CD4-positive, alpha-beta T cell treated with Interleukin-4 for 4 hours (primary cell): ENCODE results near the gene EPB41L3.
"Not testable (repeated sequence)": the region's sequence is repeated elsewhere in the genome, so short reads cannot be mapped to it uniquely, and the experiment has no call there.

Experiments used
- DNase-seq: peaks from one replicate; pipeline ENCODE4 v3.0.0-alpha.2; 2020

The EPB41L3 gene

GRCh38 chr18:5490753-5491480 lies 52.9 kb downstream of the EPB41L3 start:
- no peak for DNase-seq

DNA sequence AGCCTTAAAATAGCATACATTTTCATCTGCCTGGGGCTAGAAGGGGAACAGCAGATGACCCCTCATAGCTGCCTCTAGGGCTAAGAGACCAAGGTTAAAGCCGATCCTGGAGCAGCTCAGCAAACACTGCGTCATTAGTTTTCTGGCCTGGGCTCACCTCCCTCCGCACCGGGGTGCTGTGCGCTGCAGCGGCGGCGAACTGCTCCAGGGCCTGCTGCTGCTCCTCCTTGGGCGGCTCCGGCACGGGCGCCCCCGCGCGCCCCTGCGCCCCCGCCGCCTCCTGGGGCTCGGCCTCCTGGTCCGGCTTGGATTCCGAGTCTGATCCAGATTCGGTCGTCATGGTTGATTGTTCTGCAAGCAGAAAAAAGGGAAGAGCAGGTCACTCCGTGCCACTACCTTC lies 55.0 kb downstream of the EPB41L3 start:
- DNase-seq, result no peak

DNA sequence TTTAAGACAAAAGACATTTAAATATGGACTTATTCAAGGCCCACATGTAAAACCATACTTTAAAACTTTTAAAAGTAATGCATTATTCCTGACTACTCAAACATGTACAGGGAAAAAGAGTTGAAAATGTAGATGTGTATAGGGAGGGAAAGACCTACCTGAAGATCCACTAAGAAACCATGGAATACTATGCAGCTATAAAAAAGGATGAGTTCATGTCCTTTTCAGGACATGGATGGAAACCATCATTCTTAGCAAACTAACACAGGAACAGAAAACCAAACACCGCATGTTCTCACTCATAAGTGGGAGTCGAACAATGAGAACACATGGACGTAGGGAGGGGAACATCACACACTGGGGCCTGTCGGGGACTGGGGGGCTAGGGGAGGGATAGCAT lies 55.8 kb downstream of the EPB41L3 start:
- DNase-seq, result not testable (repeated sequence)

GRCh38 chr18:5484526-5484925 lies 59.3 kb downstream of the EPB41L3 start:
- no peak for DNase-seq

- DNase-seq, result no peak
Observed at GRCh38 chr18:5481621-5482020, 62.2 kb downstream of the EPB41L3 start.

DNA sequence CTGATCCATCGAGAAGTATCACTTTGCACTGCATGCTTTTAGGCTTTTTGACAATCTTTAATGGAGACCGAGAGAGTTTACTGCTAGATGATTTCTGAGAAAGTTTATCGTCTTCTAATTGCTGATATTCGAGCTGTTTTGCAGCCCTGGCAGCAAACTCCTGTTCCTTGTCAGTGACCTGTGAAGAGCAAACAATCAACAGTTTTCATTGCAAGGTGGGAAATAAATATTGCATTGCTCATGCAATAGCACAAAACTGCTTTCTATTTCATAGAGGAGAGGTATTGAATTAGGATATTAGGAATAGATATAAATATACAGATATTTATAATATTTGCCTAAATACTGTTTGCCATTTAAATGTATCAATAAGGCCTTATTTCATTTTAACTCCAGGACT lies 65.5 kb downstream of the EPB41L3 start:
- DNase-seq, result no peak

GRCh38 chr18:5476961-5477800 lies 66.6 kb downstream of the EPB41L3 start:
- no peak for DNase-seq

- no peak for DNase-seq
Observed at GRCh38 chr18:5475267-5475666, 68.5 kb downstream of the EPB41L3 start.

- no peak for DNase-seq
Observed at GRCh38 chr18:5469340-5469739, 74.5 kb downstream of the EPB41L3 start.

DNA sequence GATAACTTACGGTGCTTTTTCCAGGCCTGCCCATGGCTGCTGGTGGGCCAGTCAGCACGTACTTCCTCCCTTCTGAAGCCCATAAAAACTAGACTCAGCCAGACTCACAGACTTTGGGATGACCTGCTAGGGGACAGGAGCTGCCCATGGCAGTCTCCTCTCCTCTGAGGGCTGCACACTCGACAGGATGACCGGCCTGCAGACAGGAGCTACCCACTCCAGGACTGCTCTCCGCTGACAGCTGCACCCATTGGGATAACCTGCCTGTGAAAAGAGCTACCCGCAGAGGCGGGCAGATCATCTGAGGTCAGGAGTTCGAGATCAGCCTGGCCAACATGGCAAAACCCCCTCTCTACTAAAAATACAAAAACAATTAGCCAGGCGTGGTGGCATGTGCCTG lies 75.4 kb downstream of the EPB41L3 start:
- no peak for DNase-seq

GRCh38 chr18:5467671-5468070 lies 76.1 kb downstream of the EPB41L3 start:
- DNase-seq, result no peak

- peak; percentile 16 for DNase-seq
Observed at GRCh38 chr18:5466256-5466655, 77.5 kb downstream of the EPB41L3 start.

DNA sequence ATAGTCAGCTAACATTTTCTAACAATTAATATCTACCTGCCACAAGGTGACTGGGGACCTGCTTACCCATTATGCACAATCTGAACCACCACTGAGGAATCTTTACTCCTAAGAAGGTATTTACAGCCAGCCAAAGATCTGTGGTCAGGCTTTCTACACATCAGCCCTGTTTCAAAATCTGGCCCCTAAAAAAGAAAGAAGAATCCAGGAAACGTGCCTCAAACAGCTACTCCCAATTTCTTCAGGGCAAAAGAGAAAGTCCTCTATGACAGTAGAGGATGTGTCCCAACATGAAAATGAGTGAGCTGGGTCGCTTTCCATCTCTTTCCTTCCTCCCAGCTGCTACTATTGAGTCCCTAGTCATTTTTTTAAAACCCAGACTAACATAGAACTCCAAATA lies 79.5 kb downstream of the EPB41L3 start:
- no peak for DNase-seq

DNA sequence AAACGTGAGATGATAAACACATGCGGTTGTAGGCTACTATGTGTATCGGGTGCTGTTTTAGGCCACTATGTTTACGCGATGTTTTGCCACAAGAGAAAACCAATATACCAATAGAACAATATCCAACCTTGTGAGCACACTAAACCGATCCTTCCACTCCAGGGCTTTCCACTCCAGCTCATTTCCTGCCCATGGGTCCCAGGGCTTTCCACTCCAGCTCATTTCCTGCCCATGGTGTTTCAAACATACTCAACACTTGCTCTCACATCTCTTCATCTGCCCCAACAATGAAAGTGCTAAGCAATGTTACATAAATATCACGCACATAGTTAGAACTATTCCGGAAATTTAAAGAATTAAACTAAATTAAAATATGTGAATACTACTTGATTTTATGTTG lies 80.0 kb downstream of the EPB41L3 start:
- no peak for DNase-seq

- no peak for DNase-seq
Observed at GRCh38 chr18:5463390-5463789, 80.4 kb downstream of the EPB41L3 start.

DNA sequence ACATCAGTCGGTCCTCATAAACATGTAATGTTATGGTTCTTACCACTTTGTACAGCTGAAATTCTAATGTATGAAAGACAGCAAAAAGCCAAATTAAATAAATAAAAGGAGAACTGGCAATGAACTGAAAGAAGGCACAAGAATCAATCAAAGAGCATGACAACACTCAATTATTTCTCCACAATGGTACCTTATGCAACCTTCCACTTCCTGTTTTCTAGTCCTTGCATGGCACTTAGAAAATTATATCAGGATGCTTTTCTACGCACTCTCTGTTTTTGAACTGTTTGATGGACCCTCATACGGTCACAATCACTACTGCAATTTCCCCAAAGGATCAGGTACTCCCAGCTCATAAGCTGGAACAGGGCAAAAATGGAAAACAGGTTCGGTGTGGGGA lies 81.6 kb downstream of the EPB41L3 start:
- DNase-seq, result no peak

GRCh38 chr18:5461041-5461440 lies 82.8 kb downstream of the EPB41L3 start:
- no peak for DNase-seq

GRCh38 chr18:5457462-5457957 lies 86.3 kb downstream of the EPB41L3 start:
- DNase-seq, result no peak

DNA sequence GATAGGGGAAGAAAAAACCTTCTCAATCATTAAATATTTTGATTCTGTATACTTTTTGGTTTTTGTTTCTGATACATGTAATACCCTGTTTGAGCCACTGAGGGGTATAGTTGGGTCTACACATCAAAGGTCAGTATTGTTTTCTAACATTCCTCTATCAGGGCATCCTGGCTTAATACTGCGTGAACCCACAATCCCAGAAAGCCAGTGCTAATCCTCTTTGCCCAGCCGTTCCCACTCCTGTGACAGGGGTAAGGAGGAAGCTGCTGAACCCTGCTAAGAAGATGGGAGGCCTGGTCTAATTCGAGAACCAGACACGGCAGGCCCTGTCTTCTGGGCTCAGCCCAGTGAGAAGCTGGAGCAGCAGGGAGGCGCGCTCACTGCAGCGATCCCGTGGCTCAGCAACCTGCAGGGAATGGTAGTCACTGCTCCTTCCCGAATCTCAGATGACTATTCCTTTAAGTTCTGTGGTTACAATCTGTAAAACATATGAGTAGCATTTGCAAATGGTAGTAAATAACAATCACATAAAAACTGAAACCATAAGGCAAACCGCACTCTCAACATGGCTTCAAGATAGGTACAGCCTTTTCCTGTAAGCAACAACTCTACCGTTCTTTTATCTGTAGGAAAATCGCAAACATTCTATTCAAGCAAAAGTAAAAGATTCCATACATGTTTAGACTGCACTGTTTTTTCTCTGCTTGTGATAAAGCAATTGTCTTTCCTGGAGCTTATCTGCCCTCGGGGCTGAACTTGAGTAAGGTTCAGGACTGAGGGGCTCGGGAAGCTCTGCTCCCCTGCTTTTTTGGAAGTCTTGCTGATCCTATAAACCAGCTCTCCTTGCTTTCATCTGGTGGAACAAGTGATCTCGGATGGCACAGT lies 87.0 kb downstream of the EPB41L3 start:
- DNase-seq, result no peak

DNA sequence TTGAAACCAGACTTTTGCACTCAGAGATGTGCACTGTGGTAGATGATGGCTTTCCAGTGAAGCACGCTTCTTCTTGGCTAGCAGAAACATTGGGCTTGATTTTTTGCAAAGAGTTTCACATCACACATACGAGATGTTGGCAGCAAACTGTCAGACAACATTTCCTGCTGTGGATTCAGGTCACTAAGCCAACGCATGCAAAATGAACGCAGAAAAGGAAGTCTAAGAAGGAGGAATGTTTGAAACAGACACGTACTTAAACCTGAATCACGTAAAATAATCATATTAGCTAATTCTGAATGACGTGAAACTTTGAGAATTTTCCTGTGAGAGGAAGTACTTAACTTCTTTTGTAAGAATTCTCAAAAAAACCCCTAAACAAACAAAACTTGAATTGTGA lies 88.1 kb downstream of the EPB41L3 start:
- DNase-seq, result no peak

- no peak for DNase-seq
Observed at GRCh38 chr18:5452943-5453443, 90.8 kb downstream of the EPB41L3 start.

GRCh38 chr18:5451871-5452270 lies 91.9 kb downstream of the EPB41L3 start:
- DNase-seq, result no peak

- no peak for DNase-seq
Observed at GRCh38 chr18:5451150-5451549, 92.6 kb downstream of the EPB41L3 start.
